HG02610 (cell line): ENCODE results near the gene TECPR2.

Experiments used
- ATAC-seq: cut with Tn5 transposase; IDR thresholded peaks from one replicate; pipeline ENCODE4 v1.9.1; 2021; ENCODE audit warnings: mild to moderate bottlenecking, moderate library complexity; ENCODE audit not compliant: unreplicated experiment

The TECPR2 gene

DNA sequence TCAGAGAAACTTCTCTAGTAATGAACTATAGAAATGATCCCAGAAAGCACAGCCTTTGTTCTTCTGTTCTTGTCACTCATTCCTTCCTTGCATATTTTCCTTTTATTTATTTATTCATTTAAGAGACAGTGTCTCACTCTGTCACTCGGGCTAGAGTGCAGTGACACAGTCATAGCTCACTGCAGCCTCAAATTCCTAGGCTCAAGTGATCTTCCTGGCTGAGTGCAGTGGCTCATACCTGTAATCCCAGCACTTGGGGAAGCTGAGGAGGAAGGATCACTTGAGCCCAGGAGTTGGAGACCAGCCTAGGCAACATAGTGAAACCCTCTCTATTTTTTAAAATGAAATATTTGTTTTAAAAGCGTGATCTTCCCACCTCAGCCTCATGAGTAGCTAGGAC is 11.5 kb downstream of the TECPR2 start:
- ATAC-seq: no peak

- ATAC-seq: no peak
Observed at GRCh38 chr14:102375119-102375518, 12.4 kb downstream of the TECPR2 start.

- ATAC-seq: no peak
Observed at GRCh38 chr14:102377696-102378095, 15.0 kb downstream of the TECPR2 start.

DNA sequence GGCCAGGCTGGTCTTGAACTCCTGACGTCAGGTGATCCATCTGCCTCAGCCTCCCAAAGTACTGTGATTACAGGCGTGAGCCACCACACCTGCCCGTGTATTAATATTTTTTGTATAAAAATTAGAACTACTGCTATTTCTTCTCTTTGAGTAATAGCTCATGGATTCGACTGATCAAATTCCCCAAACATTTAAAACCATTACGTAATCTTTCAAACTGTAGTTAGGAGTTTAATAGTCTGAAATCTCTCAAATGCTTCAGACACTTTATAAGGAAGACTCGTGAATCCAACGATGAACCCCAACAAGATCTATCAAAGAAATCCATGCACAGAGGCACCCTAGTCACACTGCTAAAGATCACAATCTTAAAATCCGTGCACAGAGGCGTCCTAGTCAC is 16.1 kb downstream of the TECPR2 start:
- no peak for ATAC-seq

- ATAC-seq: no peak
Observed at GRCh38 chr14:102387086-102387485, 24.3 kb downstream of the TECPR2 start.

DNA sequence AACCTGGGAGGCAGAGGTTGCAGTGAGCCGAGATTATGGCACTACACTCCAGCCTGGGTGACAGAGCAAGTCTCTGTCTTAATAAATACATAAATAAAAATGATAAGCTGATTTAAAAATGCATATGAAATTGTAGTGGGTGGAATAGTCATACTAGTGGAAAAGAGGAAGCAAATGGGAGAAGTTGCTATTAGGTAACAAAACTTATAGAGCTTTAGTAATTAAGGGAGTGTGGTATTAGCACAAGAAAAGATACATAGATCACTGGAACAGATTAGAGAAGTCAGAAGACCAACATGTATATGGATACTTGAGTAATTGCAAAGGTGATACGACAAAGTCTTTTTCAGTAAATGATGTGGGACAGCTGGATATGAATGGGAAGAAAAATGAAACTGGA is 26.5 kb downstream of the TECPR2 start:
- no peak for ATAC-seq

GRCh38 chr14:102390064-102390855 is 27.5 kb downstream of the TECPR2 start:
- ATAC-seq: no peak

DNA sequence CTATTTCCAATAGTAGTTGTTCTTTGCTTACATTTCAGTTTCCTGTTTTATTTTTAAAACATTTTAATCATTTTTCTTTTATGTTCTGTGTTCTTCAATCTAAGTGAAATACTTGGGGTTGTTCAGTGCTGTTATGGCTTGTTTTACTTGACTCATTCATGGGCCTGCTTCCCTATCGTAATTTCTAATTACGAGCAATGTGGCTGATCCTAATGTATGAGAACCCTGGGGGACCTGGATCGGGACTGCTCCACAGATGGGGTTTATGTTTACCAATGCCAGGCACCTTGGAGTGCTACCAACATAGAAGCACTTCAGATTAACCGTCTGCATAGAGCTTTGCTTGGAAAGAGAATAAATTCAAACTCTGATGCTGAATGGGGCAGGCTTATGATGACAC is 29.8 kb downstream of the TECPR2 start:
- no peak for ATAC-seq

DNA sequence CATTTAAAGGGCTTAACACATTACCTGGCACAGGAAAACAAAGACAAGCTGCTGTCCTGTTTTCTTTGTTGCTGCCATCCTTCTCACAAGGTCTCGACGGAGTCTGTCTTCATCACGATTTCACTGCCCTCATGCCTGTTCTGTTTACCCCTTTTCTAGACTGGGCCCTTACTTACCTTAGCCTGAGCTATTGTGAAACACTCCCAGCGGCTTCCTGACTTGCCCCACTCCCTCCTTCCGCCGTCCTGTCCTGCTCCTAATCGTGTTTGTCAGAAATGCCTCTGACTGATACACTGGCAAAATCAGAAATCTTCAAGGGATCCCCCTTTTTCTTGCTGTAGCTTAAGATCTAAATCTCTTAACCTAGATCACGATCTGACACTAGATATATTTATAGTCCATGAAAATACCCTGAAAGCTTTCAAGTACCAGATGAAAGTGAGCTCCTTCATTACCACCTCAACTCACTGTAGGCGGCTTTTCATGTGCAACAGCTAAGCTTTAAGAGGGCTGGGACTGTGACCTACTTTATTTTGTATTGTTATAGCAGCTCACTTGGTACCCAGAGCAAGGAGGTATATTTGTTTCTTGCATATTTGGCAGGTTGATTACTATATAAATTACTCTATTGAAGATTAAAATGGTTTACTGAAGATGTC is 32.1 kb downstream of the TECPR2 start:
- ATAC-seq: no peak

DNA sequence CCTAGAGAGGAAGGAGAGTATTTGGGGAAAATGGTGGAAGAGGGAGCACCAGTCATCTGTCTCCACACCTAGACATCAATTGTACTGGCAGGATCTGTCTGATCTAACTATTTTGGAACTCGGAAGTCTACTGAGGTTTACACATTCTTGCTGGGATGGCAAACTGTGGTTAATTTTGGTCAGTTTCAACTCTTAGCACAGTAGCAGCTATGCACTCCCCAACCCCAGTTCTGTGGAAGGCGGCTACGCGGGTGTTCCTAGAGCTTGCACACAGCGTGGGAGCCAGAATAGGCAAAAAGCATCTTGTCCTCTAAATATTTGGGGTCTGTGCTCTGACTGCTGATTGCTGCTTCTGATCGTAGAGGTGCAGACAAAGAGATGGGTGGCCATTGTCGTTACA is 33.8 kb downstream of the TECPR2 start:
- ATAC-seq: no peak

- ATAC-seq: no peak
Observed at GRCh38 chr14:102403028-102403427, 40.3 kb downstream of the TECPR2 start.

DNA sequence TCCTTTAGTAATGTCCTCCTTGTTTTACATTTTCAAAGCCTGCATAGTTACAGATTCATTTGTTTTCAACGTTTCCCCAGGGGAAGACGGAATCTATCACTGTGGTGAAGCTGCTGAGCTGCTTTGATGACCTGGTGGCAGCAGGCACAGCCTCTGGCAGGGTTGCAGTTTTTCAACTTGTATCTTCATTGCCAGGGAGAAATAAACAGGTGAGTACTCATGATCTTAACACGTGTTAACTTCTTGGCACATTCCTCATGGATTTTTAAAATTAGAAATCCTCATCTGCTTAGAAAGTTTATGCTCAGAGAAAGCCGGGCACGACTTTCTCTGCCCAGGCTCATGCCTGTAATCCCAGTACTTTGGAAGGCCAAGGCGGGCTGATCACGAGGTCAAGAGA is 44.5 kb downstream of the TECPR2 start:
- no peak for ATAC-seq

- ATAC-seq: no peak
Observed at GRCh38 chr14:102408724-102409123, 46.0 kb downstream of the TECPR2 start.

GRCh38 chr14:102415671-102416070 is 52.9 kb downstream of the TECPR2 start:
- no peak for ATAC-seq

DNA sequence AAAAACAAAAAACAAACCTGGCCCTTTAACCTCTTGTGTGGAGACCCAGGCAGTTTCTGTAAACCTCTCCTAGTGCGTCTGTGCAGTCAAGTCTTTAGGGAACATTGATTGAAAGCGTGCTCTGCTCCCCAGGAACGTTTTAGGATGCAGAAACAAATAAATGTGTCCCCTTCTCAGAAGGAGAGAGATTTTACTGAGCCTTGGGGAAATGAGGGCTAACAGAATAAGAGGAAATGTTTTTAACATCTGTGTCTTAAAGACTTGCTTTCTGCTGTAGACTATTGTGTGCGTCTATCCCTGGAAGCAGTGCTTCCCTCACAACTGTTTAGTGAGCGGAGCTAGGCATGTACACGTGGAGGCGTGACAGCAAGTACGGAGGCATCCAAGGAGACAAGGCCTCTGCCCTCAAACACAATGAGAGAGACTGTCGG is 54.3 kb downstream of the TECPR2 start:
- ATAC-seq: no peak

GRCh38 chr14:102417646-102418045 is 54.9 kb downstream of the TECPR2 start:
- no peak for ATAC-seq

DNA sequence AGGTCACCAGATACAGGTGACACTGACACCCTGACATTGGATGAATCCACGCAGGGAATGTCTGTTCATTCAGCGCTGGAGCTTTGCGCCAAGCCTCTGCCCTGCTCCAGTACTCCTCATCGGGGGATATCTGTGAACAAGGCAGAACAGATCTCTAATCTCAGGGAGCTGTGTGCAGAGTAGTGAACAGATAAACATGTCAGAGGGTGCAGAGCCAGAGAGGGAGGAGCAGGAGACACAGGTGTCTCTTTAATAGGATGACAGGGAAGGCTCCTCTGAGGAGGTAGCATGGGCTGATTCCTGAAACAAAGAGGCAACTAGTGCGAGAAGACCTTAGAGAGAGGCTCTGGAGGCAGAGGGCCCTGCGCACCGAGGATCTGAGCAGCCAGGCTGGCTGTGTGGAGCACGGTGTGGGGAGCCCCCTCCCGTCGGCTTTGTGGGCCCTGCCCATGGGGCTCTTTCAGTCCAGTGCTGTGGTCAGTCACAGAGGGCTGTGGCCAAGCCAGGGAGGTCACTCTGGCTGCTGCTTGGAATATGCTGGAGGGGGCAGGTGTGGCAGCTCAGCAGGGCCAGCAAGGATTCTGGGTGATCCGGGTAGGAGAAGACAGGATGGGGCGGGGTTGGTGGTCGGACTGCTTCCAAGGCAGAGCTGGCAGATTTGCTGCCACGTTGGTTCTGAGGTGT is 55.6 kb downstream of the TECPR2 start:
- ATAC-seq: no peak

GRCh38 chr14:102418853-102419240 is 56.1 kb downstream of the TECPR2 start:
- ATAC-seq: no peak

GRCh38 chr14:102419276-102419675 is 56.5 kb downstream of the TECPR2 start:
- ATAC-seq: no peak

DNA sequence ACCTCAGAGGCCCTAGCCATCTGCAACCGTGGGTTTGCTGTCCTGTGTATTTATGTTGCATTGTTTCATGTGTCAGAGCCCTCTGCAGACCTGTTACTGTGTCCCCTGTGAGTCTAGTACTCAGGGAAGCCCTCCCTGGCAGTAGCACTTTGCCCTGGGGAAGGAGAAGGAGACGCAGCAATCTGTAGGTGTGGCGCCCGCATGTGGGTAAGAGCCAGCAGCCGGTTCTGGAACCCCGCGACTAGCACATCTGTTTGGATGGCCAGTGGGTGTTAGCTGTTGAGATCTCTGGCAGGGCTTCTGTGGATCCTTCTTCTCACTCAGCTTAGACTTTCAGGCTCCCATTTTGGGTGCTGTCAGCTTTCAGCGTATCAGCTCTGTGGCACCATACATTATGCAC is 57.0 kb downstream of the TECPR2 start:
- no peak for ATAC-seq

DNA sequence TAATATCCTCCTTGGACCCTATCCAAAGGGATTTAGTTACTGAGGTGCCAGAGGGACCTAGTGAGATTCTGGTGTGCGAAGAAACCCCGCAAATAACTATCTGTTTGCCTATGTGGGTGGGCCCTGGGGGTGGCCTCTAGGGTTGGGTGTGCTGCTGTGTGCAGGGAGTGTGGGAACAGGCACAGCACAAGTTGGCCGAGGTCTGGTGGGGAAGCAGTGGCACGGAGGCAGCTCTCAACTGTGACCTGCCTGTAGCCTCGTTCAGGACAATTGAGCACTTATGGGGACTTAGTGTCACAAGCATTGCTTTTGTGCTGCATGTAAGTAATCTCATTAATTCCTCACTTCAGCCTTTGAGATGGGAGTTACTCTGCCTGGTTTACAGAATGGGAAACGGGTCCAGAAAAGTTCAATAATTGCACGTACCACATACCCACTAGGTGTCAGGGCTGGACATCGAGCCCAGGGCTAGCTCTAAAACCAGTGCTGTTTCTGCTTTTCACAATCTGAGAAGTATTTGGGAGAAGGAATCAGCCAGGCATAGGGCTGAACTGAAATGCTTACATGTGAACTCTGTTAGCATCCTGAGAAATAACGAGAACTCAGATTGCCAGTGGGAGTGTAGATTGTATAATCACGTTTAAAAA is 58.8 kb downstream of the TECPR2 start:
- ATAC-seq: no peak
